Adrenal gland (tissue), 19 donors: ENCODE data around the gene TMEM95. TPM values are rescaled to one million over a fixed set of nuclear protein-coding genes. Genes with fewer than 3 reads are reported as not detected.
A peak's percentile ranks its signal among the peaks of the same experiment; 100 is the strongest.

Source experiments
- DNase-seq, 7 donors: peaks; one replicate each; pipeline ENCODE4 v3.0.0-alpha.2; 2019 to 2020
- H3K27ac ChIP-seq, 5 donors: fragments of 200-600 bp; sonication (generic) in 4 of 5; 1 replicate in 3 of 5; 2 replicates in 2 of 5; pipeline versions ENCODE4 v1.5.1 to v1.8.0; 2016 to 2020; ENCODE audit warnings: mild to moderate bottlenecking in 1 of 5
- H3K27me3 ChIP-seq: fragments of 200-600 bp; 2 replicates; pipeline ENCODE4 v1.8.0; 2021
- H3K36me3 ChIP-seq, 2 donors: fragments of 200-600 bp; replicated peaks in 1 of 2; 1 replicate in 1 of 2; 2 replicates in 1 of 2; pipeline versions ENCODE4 v1.5.1 to v1.8.0; 2018 to 2022
- H3K4me1 ChIP-seq, 2 donors: fragments of 200-600 bp; replicated peaks in 1 of 2; 1 replicate in 1 of 2; 2 replicates in 1 of 2; pipeline versions ENCODE4 v1.5.1 to v1.8.0; 2018 to 2021
- H3K4me3 ChIP-seq, 4 donors: fragments of 200-600 bp; sonication (generic) in 3 of 4; one replicate each; pipeline ENCODE4 v1.5.1; 2016 to 2018
- H3K9me3 ChIP-seq, 3 donors: fragments of 200-600 bp; sonication (generic) in 1 of 3; replicated peaks in 1 of 3; 1 replicate in 2 of 3; 2 replicates in 1 of 3; pipeline versions ENCODE4 v1.5.1 to v1.8.0; 2016 to 2021
- CTCF ChIP-seq, 6 experiments: fragments of 450-650 bp in 4 of 6; fragments of 200-600 bp in 2 of 6; sonication (generic) in 1 of 6; IDR thresholded peaks; 1 replicate in 5 of 6; 2 replicates in 1 of 6; pipeline versions ENCODE4 v1.5.1 to v1.8.0; 2016 to 2021; ENCODE audit warnings: antibody characterized with exemption in 6 of 6, mild to moderate bottlenecking in 2 of 6, moderate library complexity in 1 of 6
- POLR2A ChIP-seq, 2 donors: fragments of 450-650 bp; IDR thresholded peaks; one replicate each; pipeline ENCODE4 v1.6.1; 2017; ENCODE audit warnings: antibody characterized with exemption in 2 of 2, mild to moderate bottlenecking in 2 of 2, moderate library complexity in 1 of 2
- WGBS, 4 donors: extraction: QIAGEN DNeasy Blood & Tissue Kit in 2 of 4; methylation state at CpG; one replicate each; pipeline versions ENCODE4 v1.1.5 to v1.1.7; 2013 to 2017; 5-methylcytosine and 5-hydroxymethylcytosine counted together
- intact Hi-C, 2 donors: fragments of 100-400 bp; cut with DNase I; formaldehyde crosslinking; loops; one replicate each; pipeline versions ENCODE4 v1.14.1 to v1.15.0; 2022 to 2023
- long read RNA-seq, 10 donors: library from polyadenylated mRNA in 3 of 10; unstranded in 2 of 10; stranded (forward) in 1 of 10; transcript quantifications; one replicate each; pipeline ENCODE4 v2.0.0 and lab custom pipeline, GENCODE V29; 2021 to 2026
- polyA plus RNA-seq, 3 donors: library from polyadenylated mRNA; stranded (reverse); fragments of 200-250 nt in 2 of 3; fragments of 350-450 nt in 1 of 3; fragmentation: Illumina TruSeq in 1 of 3; extraction: RNeasy Lipid Tissue Mini Kit (QIAGEN cat#74804) in 1 of 3; gene quantifications; one replicate each; pipeline ENCODE4 v1.2.3, GENCODE V29; 2013 to 2014
- total RNA-seq, 9 donors: library from RNA; depleted of rRNA in 4 of 9; stranded (reverse); fragments of >200 nt in 4 of 9; fragments of 120-200 nt in 1 of 9; fragmentation: NEBNext Ultra II Directional in 1 of 9; extraction: Animal tissue kit (Norgen Biotek cat#: 25700) in 1 of 9; gene quantifications; one replicate each; pipeline versions ENCODE4 v1.1.0 to v1.2.4, GENCODE V29; 2013 to 2023
- donor health status: healthy with polysubstance abuse.
- donor health status: Bipolar disorder and iron deficiency.
- donor health status: DM: yes; HTN: yes; CAD: no.
- donor health status: DM: no; HTN: no; CAD: no.
- donor health status: DM: no; HTN: no; CAD: no.
- donor health status: DM: yes; HTN: yes; CAD: no.

Gene TMEM95
- total RNA-seq (not detected), polyA plus RNA-seq (not detected)
- long read RNA-seq, donor 1, result 0 reads
- long read RNA-seq, donor 2, result 0 reads
- long read RNA-seq, donor 3, result 0 reads
- long read RNA-seq, donor 4, result 0 reads
- long read RNA-seq, donor 5, result 0 reads
- long read RNA-seq, donor 6, result 0 reads
- long read RNA-seq, donor 7, result 0 reads
- long read RNA-seq, donor 8, result 0 reads
- long read RNA-seq, donor 9, result 0 reads
- long read RNA-seq, donor 10, result 0 reads

- H3K4me1 ChIP-seq, result peaks cover 11 to 19% of the 10 kb centered on the region in 2 donors
- intact Hi-C loops, result loop anchor here (5.0 to 10.0 kb wide), 3 partner anchors 77 to 210 kb away; partner anchors contain the start of genes SENP3 (in 1 of the 2) and TNFSF13 (in 1 of the 2)
- TF ChIP-seq CTCF (IDR thresholded peaks at IDR 0.05), result no peak
- TF ChIP-seq POLR2A (IDR thresholded peaks at IDR 0.05), result no peak
- no peak within 1 kb of the TSS for H3K4me3 ChIP-seq
- H3K27me3 ChIP-seq, result no peaks in the 10 kb centered on the region
- H3K9me3 ChIP-seq, result no peaks in the 10 kb centered on the region
- no peaks in the 10 kb centered on the region for H3K36me3 ChIP-seq
- DNase-seq, result peak in 3 of 7 donors; percentile 30 to 48 (median 35)
- WGBS, 4 donors, result 65 to 100% (median 71%) methylated on average over 1 to 10 of the region's 10 CpGs
- no peak within 1 kb of the TSS for H3K27ac ChIP-seq
Observed at GRCh38 chr17:7355053-7355452, at the start of gene TMEM95. Gene TMEM95, plus strand, starts transcription at chr17:7355156. Its CDS starts 49 bp downstream, at chr17:7355205.

GRCh38 chr17:7306911-7307685 is 47.9 kb upstream of the TMEM95 start, which contains the start of gene EIF5A:
Gene EIF5A, plus strand, starts transcription at chr17:7307628. Its CDS starts 2,008 bp downstream, at chr17:7309636.
- Histone ChIP-seq H3K9me3 (no peaks in the 10 kb centered on the region), H3K4me3 (peak within 1 kb of the TSS; percentile 78 to 98 (median 86)), H3K36me3 (peaks cover 0 to 27% of the 10 kb centered on the region in 2 donors), H3K4me1 (peaks cover 9 to 30% of the 10 kb centered on the region in 2 donors), H3K27ac (peak within 1 kb of the TSS; percentile 97 to 100 (median 99)), H3K27me3 (no peaks in the 10 kb centered on the region)
- TF ChIP-seq CTCF (IDR thresholded peaks at IDR 0.05) (no peak), POLR2A (IDR thresholded peaks at IDR 0.05) (peak; percentile 95 to 97)
- 0% methylated on average over 35 to 64 of the region's 64 CpGs for WGBS, 4 donors
- intact Hi-C loops, result no loop called here
- DNase-seq, result peak; percentile 100

GRCh38 chr17:7307686-7308624 is 47.0 kb upstream of the TMEM95 start:
- H3K27me3 ChIP-seq, result no peaks in the 10 kb centered on the region
- DNase-seq, result peak; percentile 56 to 76 (median 62)
- H3K27ac ChIP-seq, result peak overlapping the region; percentile 97 to 100 (median 99)
- H3K9me3 ChIP-seq, result no peaks in the 10 kb centered on the region
- peaks cover 9 to 39% of the 10 kb centered on the region in 2 donors for H3K4me1 ChIP-seq
- peaks cover 0 to 35% of the 10 kb centered on the region in 2 donors for H3K36me3 ChIP-seq
- peak overlapping the region; percentile 78 to 98 (median 86) for H3K4me3 ChIP-seq
- intact Hi-C loops, result no loop called here
- TF ChIP-seq POLR2A (IDR thresholded peaks at IDR 0.05) (no peak), CTCF (IDR thresholded peaks at IDR 0.05) (peak in 2 of 6 experiments; percentile 16 to 36)
- 0 to 1% (median 0%) methylated on average over 8 to 102 of the region's 104 CpGs for WGBS, 4 donors
